ENCODE data around the gene CNPY1. TPM values are rescaled to one million over a fixed set of nuclear protein-coding genes. Genes with fewer than 3 reads are reported as not detected.

Gene CNPY1
- total and polyA plus RNA-seq, 8 donors, result 0.18 TPM; not detected in 7

- DNase-seq, result no peak
- H3K36me3 ChIP-seq, result no peaks in the 10 kb centered on the region
- peaks cover 0 to 13% (median 5%) of the 10 kb centered on the region in 4 donors for H3K9me3 ChIP-seq
- H3K4me3 ChIP-seq, result no peak overlapping the region
- H3K4me1 ChIP-seq, result no peaks in the 10 kb centered on the region
- no peak for TF ChIP-seq POLR2AphosphoS5 (IDR thresholded peaks at IDR 0.05)
- TF ChIP-seq EP300 (IDR thresholded peaks at IDR 0.05), result no peak
- TF ChIP-seq CTCF (IDR thresholded peaks at IDR 0.05), result no peak
- TF ChIP-seq POLR2A (IDR thresholded peaks at IDR 0.05), result no peak
- H3K27me3 ChIP-seq, result peaks cover 0 to 44% (median 0%) of the 10 kb centered on the region in 3 donors
- WGBS, 5 donors, result 72 to 76% (median 74%) methylated on average over 15 of the region's 15 CpGs
- H3K27ac ChIP-seq, result no peak overlapping the region
- intact Hi-C loops (cut with DNase I; ENCODE audit: low total_unique reads), result loop anchor here (10.0 kb wide), 1 partner anchor 57 kb away; no protein-coding TSS in a partner anchor
Measured at GRCh38 chr7:155551785-155552611, 5.6 kb upstream of the CNPY1 start.

GRCh38 chr7:155550916-155551315, 4.6 kb upstream of the CNPY1 start:
- Histone ChIP-seq H3K4me3 (no peak overlapping the region), H3K9me3 (peaks cover 0 to 13% (median 5%) of the 10 kb centered on the region in 4 donors), H3K36me3 (no peaks in the 10 kb centered on the region), H3K27ac (no peak overlapping the region), H3K4me1 (no peaks in the 10 kb centered on the region), H3K27me3 (peaks cover 0 to 40% (median 0%) of the 10 kb centered on the region in 3 donors)
- DNase-seq, result no peak
- TF ChIP-seq CTCF (IDR thresholded peaks at IDR 0.05), result no peak
- intact Hi-C loops (cut with DNase I; ENCODE audit: low total_unique reads), result loop anchor here (10.0 kb wide), 1 partner anchor 56 kb away; no protein-coding TSS in a partner anchor
- 82 to 93% (median 91%) methylated on average over 5 to 12 of the region's 12 CpGs for WGBS, 5 donors

- no peaks in the 10 kb centered on the region for H3K4me1 ChIP-seq
- no peaks in the 10 kb centered on the region for H3K36me3 ChIP-seq
- H3K4me3 ChIP-seq, result no peak overlapping the region
- H3K9me3 ChIP-seq, result peaks cover 0 to 11% (median 5%) of the 10 kb centered on the region in 4 donors
- peaks cover 0 to 25% (median 0%) of the 10 kb centered on the region in 3 donors for H3K27me3 ChIP-seq
- intact Hi-C loops (cut with DNase I; ENCODE audit: low total_unique reads), result no loop called here
- no peak overlapping the region for H3K27ac ChIP-seq
- TF ChIP-seq CTCF (IDR thresholded peaks at IDR 0.05) (no peak), POLR2AphosphoS5 (IDR thresholded peaks at IDR 0.05) (no peak), POLR2A (IDR thresholded peaks at IDR 0.05) (no peak), EP300 (IDR thresholded peaks at IDR 0.05) (no peak)
- no peak for DNase-seq
- WGBS, 5 donors, result 87 to 93% (median 89%) methylated on average over 9 to 10 of the region's 10 CpGs
Measured at GRCh38 chr7:155549226-155549625, 2.9 kb upstream of the CNPY1 start.

GRCh38 chr7:155547161-155547791, 917 bp upstream of the CNPY1 start:
- H3K27me3 ChIP-seq, result peaks cover 0 to 32% (median 0%) of the 10 kb centered on the region in 3 donors
- H3K4me1 ChIP-seq, result no peaks in the 10 kb centered on the region
- WGBS, 5 donors, result 81 to 83% (median 83%) methylated on average over 9 to 12 of the region's 12 CpGs
- TF ChIP-seq POLR2A (IDR thresholded peaks at IDR 0.05) (no peak), POLR2AphosphoS5 (IDR thresholded peaks at IDR 0.05) (no peak), EP300 (IDR thresholded peaks at IDR 0.05) (no peak), CTCF (IDR thresholded peaks at IDR 0.05) (no peak)
- no peak overlapping the region for H3K27ac ChIP-seq
- intact Hi-C loops (cut with DNase I; ENCODE audit: low total_unique reads), result no loop called here
- H3K36me3 ChIP-seq, result no peaks in the 10 kb centered on the region
- peaks cover 0 to 6% (median 3%) of the 10 kb centered on the region in 4 donors for H3K9me3 ChIP-seq
- no peak overlapping the region for H3K4me3 ChIP-seq
- DNase-seq, result no peak

All from stomach (tissue), 9 donors.